ENCODE measurements around the gene EEF1A1. TPM values are rescaled to one million over a fixed set of nuclear protein-coding genes. Genes with fewer than 3 reads are reported as not detected.

EEF1A1 gene
- polyA plus RNA-seq, 1 of the 3 experiments (the other 2 are of a cell fraction), result 10,787 TPM

DNA sequence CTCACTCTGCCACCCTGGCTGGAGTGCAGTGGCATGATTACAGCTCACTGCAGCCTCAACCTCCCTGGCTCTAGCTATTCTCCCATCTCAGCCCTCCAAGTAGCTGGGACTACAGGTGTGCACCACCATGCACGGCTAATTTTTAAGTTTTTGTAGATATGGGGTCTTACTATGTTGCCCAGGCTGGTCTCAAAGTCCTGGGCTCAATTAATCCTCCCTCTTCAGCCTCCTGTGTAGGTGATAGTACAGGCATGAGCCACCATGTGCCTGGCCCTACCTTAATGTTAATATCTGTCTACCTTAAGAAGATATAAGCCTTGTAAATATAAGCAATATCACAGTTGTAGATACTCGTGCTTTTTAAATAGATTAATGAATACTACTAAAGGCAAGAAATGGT lies 16.7 kb downstream of the EEF1A1 start:
- H3K36me3 ChIP-seq (replicated peaks in 1 of 2; ENCODE audit: control insufficient read depth in 1 of 2, insufficient read depth in 2 of 2, low read length in 1 of 2), result peaks cover 23 to 32% of the 10 kb centered on the region in 2 experiments
- no peak overlapping the region for H3K4me2 ChIP-seq
- H3F3A ChIP-seq (replicated peaks; ENCODE audit: insufficient read depth), result peaks cover 23% of the 10 kb centered on the region
- no peaks in the 10 kb centered on the region for H3K27me3 ChIP-seq (ENCODE audit: insufficient read depth)
- no peak overlapping the region for H3K4me3 ChIP-seq (ENCODE audit: low read depth in 2 of 2, low read length in 1 of 2)
- DNase-seq, result no peak
- no peaks in the 10 kb centered on the region for H3K9me2 ChIP-seq
- H4K20me1 ChIP-seq (ENCODE audit: insufficient read depth), result no peaks in the 10 kb centered on the region
- no peaks in the 10 kb centered on the region for H3K4me1 ChIP-seq (ENCODE audit: control insufficient read depth in 1 of 2, insufficient read depth in 2 of 2, low read depth in 1 of 2, low read length in 1 of 2)
- POLR2A ChIA-PET, result no interaction called here
- H3K9me3 ChIP-seq, result no peaks in the 10 kb centered on the region
- H3K79me2 ChIP-seq (ENCODE audit: insufficient read depth), result no peaks in the 10 kb centered on the region
- H2AFZ ChIP-seq (ENCODE audit: low read depth), result no peak overlapping the region
- CTCF ChIA-PET, result no interaction called here
- H3K27ac ChIP-seq (ENCODE audit: low read depth in 2 of 2, low read length in 1 of 2), result no peak overlapping the region
- WGBS (ENCODE audit: low lambda C conversion rate), result 94% methylated on average over 2 of the region's 2 CpGs
- TF ChIP-seq, protein P1, sequence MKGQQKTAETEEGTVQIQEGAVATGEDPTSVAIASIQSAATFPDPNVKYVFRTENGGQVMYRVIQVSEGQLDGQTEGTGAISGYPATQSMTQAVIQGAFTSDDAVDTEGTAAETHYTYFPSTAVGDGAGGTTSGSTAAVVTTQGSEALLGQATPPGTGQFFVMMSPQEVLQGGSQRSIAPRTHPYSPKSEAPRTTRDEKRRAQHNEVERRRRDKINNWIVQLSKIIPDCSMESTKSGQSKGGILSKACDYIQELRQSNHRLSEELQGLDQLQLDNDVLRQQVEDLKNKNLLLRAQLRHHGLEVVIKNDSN (IDR thresholded peaks at IDR 0.05; ENCODE audit: borderline replicate concordance, low read depth), result no peak
- TF ChIP-seq NFIC (IDR thresholded peaks at IDR 0.05; ENCODE audit: borderline replicate concordance) (no peak), RCOR1 (IDR thresholded peaks at IDR 0.05; ENCODE audit: low read length) (no peak), GATA2 (CRISPR knock-in tag; IDR thresholded peaks at IDR 0.05) (no peak), USF2 (IDR thresholded peaks at IDR 0.05; ENCODE audit: borderline replicate concordance, low read depth, low read length) (no peak), RAD21 (IDR thresholded peaks at IDR 0.05; ENCODE audit: low read length) (no peak), TEAD4 (IDR thresholded peaks at IDR 0.05; ENCODE audit: borderline replicate concordance, insufficient read depth) (no peak), FOXJ3 (CRISPR knock-in tag; IDR thresholded peaks at IDR 0.05) (no peak), FOSL2 (IDR thresholded peaks at IDR 0.05; ENCODE audit: borderline replicate concordance, low read depth) (no peak), FOXM1 (IDR thresholded peaks at IDR 0.05; ENCODE audit: low read depth) (no peak), POLR2AphosphoS5 (IDR thresholded peaks at IDR 0.05; ENCODE audit: low read depth, low read length) (no peak)
- no peak overlapping the region for H3K9ac ChIP-seq

GRCh38 chr6:73503027-73503772 lies 17.6 kb downstream of the EEF1A1 start:
- Histone ChIP-seq H3K79me2 (ENCODE audit: insufficient read depth) (no peaks in the 10 kb centered on the region), H2AFZ (ENCODE audit: low read depth) (no peak overlapping the region), H3K4me2 (no peak overlapping the region), H3F3A (replicated peaks; ENCODE audit: insufficient read depth) (peaks cover 14% of the 10 kb centered on the region), H3K9me2 (no peaks in the 10 kb centered on the region), H3K27me3 (ENCODE audit: insufficient read depth) (no peaks in the 10 kb centered on the region), H3K9me3 (no peaks in the 10 kb centered on the region), H3K27ac (ENCODE audit: low read depth in 2 of 2, low read length in 1 of 2) (no peak overlapping the region), H3K36me3 (replicated peaks in 1 of 2; ENCODE audit: control insufficient read depth in 1 of 2, insufficient read depth in 2 of 2, low read length in 1 of 2) (peaks cover 26 to 42% of the 10 kb centered on the region in 2 experiments), H4K20me1 (ENCODE audit: insufficient read depth) (no peaks in the 10 kb centered on the region), H3K9ac (no peak overlapping the region), H3K4me3 (ENCODE audit: low read depth in 2 of 2, low read length in 1 of 2) (no peak overlapping the region), H3K4me1 (ENCODE audit: control insufficient read depth in 1 of 2, insufficient read depth in 2 of 2, low read depth in 1 of 2, low read length in 1 of 2) (no peaks in the 10 kb centered on the region)
- DNase-seq, result no peak
- ChIA-PET POLR2A (interaction anchor here (1.1 kb wide), 1 partner anchor 18 kb away, joined by 3 read pairs; the partner anchor contains the start of gene EEF1A1), CTCF (no interaction called here)
- TF ChIP-seq RFX5 (IDR thresholded peaks at IDR 0.05; ENCODE audit: low read length), result no peak
- TF ChIP-seq TEAD4 (IDR thresholded peaks at IDR 0.05; ENCODE audit: borderline replicate concordance, insufficient read depth), result no peak
- TF ChIP-seq USF2 (IDR thresholded peaks at IDR 0.05; ENCODE audit: borderline replicate concordance, low read depth, low read length), result no peak
- no peak for TF ChIP-seq SIN3A (IDR thresholded peaks at IDR 0.05; ENCODE audit: borderline replicate concordance, low read depth, low read length)
- no peak for TF ChIP-seq RCOR1 (IDR thresholded peaks at IDR 0.05; ENCODE audit: low read length)
- TF ChIP-seq, protein P2, sequence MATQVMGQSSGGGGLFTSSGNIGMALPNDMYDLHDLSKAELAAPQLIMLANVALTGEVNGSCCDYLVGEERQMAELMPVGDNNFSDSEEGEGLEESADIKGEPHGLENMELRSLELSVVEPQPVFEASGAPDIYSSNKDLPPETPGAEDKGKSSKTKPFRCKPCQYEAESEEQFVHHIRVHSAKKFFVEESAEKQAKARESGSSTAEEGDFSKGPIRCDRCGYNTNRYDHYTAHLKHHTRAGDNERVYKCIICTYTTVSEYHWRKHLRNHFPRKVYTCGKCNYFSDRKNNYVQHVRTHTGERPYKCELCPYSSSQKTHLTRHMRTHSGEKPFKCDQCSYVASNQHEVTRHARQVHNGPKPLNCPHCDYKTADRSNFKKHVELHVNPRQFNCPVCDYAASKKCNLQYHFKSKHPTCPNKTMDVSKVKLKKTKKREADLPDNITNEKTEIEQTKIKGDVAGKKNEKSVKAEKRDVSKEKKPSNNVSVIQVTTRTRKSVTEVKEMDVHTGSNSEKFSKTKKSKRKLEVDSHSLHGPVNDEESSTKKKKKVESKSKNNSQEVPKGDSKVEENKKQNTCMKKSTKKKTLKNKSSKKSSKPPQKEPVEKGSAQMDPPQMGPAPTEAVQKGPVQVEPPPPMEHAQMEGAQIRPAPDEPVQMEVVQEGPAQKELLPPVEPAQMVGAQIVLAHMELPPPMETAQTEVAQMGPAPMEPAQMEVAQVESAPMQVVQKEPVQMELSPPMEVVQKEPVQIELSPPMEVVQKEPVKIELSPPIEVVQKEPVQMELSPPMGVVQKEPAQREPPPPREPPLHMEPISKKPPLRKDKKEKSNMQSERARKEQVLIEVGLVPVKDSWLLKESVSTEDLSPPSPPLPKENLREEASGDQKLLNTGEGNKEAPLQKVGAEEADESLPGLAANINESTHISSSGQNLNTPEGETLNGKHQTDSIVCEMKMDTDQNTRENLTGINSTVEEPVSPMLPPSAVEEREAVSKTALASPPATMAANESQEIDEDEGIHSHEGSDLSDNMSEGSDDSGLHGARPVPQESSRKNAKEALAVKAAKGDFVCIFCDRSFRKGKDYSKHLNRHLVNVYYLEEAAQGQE (IDR thresholded peaks at IDR 0.05; ENCODE audit: low read depth, low read length), result no peak
- no peak for TF ChIP-seq NFIC (IDR thresholded peaks at IDR 0.05; ENCODE audit: borderline replicate concordance)
- 90% methylated on average over 2 of the region's 2 CpGs for WGBS (ENCODE audit: low lambda C conversion rate)
